ENCODE data around the gene EIF2D. TPM values are rescaled to one million over a fixed set of nuclear protein-coding genes. Genes with fewer than 3 reads are reported as not detected.

EIF2D gene
- total and polyA plus RNA-seq, 2 of the 13 experiments (the other 11 are each of a cell fraction or from before 2014, with no cell fraction given): 45.1 to 64.9 TPM

DNA sequence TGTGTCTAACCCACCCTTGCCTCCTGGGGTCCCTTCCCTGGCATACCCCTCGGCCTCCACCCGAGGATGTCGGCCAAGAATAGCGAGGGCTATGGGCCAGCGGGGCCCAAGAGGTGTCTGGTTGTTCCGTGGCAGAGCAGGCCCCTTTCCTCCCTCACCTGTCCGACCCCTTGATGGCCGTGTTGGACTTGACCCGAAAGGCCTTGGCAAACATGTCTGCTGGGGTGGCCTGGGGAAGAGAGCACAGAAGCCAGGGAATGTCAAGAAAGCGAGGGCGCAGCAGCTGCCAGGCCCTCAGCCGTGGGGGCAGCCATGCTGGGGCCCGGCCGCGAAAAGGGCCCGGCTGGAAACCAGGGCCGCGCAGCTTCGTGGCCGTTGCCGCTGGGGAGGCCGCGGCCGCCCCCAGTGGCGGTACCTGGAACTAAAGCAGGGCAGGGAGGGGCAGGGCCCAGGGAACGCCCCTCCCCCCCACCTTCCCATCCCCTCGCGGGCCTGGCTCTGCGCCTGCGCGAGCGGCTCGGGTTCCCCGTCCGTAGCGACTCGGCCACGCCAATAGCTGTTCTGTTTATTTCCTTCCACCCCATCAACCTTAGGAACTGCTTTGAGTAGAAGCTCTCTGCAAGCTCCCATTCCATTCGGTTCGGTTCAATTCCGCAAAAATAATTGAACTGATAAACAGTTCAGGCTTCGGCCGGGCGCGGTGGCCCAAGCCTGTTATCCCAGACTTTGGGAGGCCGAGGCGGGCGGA, at the start of gene EIF2D (continued):
- no peak for TF ChIP-seq CSRNP2 (CRISPR knock-in tag; conservative IDR thresholded peaks at IDR 0.05; ENCODE audit: low read depth)
- TF ChIP-seq ZNF614 (CRISPR knock-in tag; IDR thresholded peaks at IDR 0.05; ENCODE audit: borderline replicate concordance): peak; percentile 97; the same call in 1 of the 2 replicates
- TF ChIP-seq CBX2 (IDR thresholded peaks at IDR 0.05; ENCODE audit: low read depth, low read length): no peak
- peak; percentile 90; the same call in 1 of the 2 replicates for TF ChIP-seq CBX2 (CRISPR knock-in tag; IDR thresholded peaks at IDR 0.05; ENCODE audit: low read depth)
- no peak for TF ChIP-seq ZNF776 (CRISPR knock-in tag; IDR thresholded peaks at IDR 0.05)
- TF ChIP-seq TIGD3 (CRISPR knock-in tag; IDR thresholded peaks at IDR 0.05; ENCODE audit: borderline replicate concordance): no peak; the same call in 1 of the 2 replicates
- TF ChIP-seq THAP7 (CRISPR knock-in tag; IDR thresholded peaks at IDR 0.05): peak; percentile 93
- TF ChIP-seq KDM1A (CRISPR knock-in tag; IDR thresholded peaks at IDR 0.05): peak; percentile 83
- TF ChIP-seq POLR2AphosphoS2 (IDR thresholded peaks at IDR 0.05; ENCODE audit: low read depth, low read length): no peak
- TF ChIP-seq ZFP37 (CRISPR knock-in tag; IDR thresholded peaks at IDR 0.05; ENCODE audit: borderline replicate concordance): peak; percentile 88; the same call in 1 of the 2 replicates
- peak; percentile 94 for TF ChIP-seq RXRA (CRISPR knock-in tag; IDR thresholded peaks at IDR 0.05)
- peak; percentile 92 for TF ChIP-seq MED13 (CRISPR knock-in tag; IDR thresholded peaks at IDR 0.05)
- no peak; the same call in 1 of the 2 replicates for TF ChIP-seq CENPBD1 (CRISPR knock-in tag; IDR thresholded peaks at IDR 0.05; ENCODE audit: borderline replicate concordance, low read depth)
- TF ChIP-seq ZNF589 (CRISPR knock-in tag; conservative IDR thresholded peaks at IDR 0.05): peak; percentile 86; the same call in 1 of the 2 replicates
- TF ChIP-seq PAX8 (CRISPR knock-in tag; IDR thresholded peaks at IDR 0.05; ENCODE audit: borderline replicate concordance): no peak
- no peak for TF ChIP-seq IKZF1 (IDR thresholded peaks at IDR 0.05)
- 0 out of 2 replicates have a peak, but pooled peaks have one; percentile 7 for TF ChIP-seq NFE2 (CRISPR knock-in tag; IDR thresholded peaks at IDR 0.05)
- TF ChIP-seq PHF8 (CRISPR knock-in tag; IDR thresholded peaks at IDR 0.05): peak; percentile 100
- peak; percentile 96 for TF ChIP-seq ZMAT3 (CRISPR knock-in tag; conservative IDR thresholded peaks at IDR 0.05)
- peak; percentile 100 for TF ChIP-seq YY1 (IDR thresholded peaks at IDR 0.05; ENCODE audit: insufficient read depth, insufficient replicate concordance, low read depth, low read length)
- peak; percentile 97 for TF ChIP-seq ETV6 (CRISPR knock-in tag; conservative IDR thresholded peaks at IDR 0.05)
- TF ChIP-seq, protein P1, sequence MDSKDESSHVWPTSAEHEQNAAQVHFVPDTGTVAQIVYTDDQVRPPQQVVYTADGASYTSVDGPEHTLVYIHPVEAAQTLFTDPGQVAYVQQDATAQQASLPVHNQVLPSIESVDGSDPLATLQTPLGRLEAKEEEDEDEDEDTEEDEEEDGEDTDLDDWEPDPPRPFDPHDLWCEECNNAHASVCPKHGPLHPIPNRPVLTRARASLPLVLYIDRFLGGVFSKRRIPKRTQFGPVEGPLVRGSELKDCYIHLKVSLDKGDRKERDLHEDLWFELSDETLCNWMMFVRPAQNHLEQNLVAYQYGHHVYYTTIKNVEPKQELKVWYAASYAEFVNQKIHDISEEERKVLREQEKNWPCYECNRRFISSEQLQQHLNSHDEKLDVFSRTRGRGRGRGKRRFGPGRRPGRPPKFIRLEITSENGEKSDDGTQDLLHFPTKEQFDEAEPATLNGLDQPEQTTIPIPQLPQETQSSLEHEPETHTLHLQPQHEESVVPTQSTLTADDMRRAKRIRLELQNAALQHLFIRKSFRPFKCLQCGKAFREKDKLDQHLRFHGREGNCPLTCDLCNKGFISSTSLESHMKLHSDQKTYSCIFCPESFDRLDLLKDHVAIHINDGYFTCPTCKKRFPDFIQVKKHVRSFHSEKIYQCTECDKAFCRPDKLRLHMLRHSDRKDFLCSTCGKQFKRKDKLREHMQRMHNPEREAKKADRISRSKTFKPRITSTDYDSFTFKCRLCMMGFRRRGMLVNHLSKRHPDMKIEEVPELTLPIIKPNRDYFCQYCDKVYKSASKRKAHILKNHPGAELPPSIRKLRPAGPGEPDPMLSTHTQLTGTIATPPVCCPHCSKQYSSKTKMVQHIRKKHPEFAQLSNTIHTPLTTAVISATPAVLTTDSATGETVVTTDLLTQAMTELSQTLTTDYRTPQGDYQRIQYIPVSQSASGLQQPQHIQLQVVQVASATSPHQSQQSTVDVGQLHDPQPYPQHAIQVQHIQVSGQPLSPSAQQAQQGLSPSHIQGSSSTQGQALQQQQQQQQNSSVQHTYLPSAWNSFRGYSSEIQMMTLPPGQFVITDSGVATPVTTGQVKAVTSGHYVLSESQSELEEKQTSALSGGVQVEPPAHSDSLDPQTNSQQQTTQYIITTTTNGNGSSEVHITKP (CRISPR knock-in tag; IDR thresholded peaks at IDR 0.05; ENCODE audit: low read depth): 0 out of 2 replicates have a peak, but pooled peaks have one; percentile 67
- peak; percentile 99 for TF ChIP-seq ERF (CRISPR knock-in tag; IDR thresholded peaks at IDR 0.05)
